OCI-LY1 (cell line): ENCODE results near the gene ADAMTS17.
"Not testable (repeated sequence)": the region's sequence is repeated elsewhere in the genome, so short reads cannot be mapped to it uniquely, and the experiment has no call there.

Source experiments
- H2AFZ ChIP-seq: fragments of 200-600 bp; sonication (generic), shearing (Covaris generic); 2 replicates; pipeline ENCODE4 v1.6.0; 2014; ENCODE audit warnings: antibody characterized with exemption, mild to moderate bottlenecking, low read length
- H3F3A ChIP-seq: fragments of 200-600 bp; sonication (generic), shearing (Covaris generic); 2 replicates; pipeline ENCODE4 v1.6.0; 2014; ENCODE audit warnings: mild to moderate bottlenecking, antibody characterized with exemption, low read length, moderate library complexity; ENCODE audit not compliant: insufficient read depth
- H3K27ac ChIP-seq: fragments of 200-600 bp; sonication (generic); 2 replicates; pipeline ENCODE4 v1.5.1; 2014; ENCODE audit warnings: low read length, mixed run types, mild to moderate bottlenecking, low read depth; ENCODE audit not compliant: poor library complexity, severe bottlenecking
- H3K27me3 ChIP-seq: fragments of 200-600 bp; sonication (generic); 2 replicates; pipeline ENCODE4 v1.6.0; 2014; ENCODE audit warnings: antibody characterized with exemption, mild to moderate bottlenecking, low read length, moderate library complexity; ENCODE audit not compliant: insufficient read depth
- H3K36me3 ChIP-seq: fragments of 200-600 bp; sonication (generic); 2 replicates; pipeline ENCODE4 v1.6.1; 2014; ENCODE audit warnings: mild to moderate bottlenecking, antibody characterized with exemption, low read length, moderate library complexity, mixed read lengths; ENCODE audit not compliant: insufficient read depth
- H3K4me1 ChIP-seq: fragments of 200-600 bp; sonication (generic); 2 replicates; pipeline ENCODE4 v1.5.1; 2014; ENCODE audit warnings: mild to moderate bottlenecking, low read length, moderate library complexity; ENCODE audit not compliant: insufficient read depth, severe bottlenecking
- H3K4me2 ChIP-seq: fragments of 200-600 bp; sonication (generic), shearing (Covaris generic); 2 replicates; pipeline ENCODE4 v1.6.1; 2014; ENCODE audit warnings: low read length
- H3K4me3 ChIP-seq: fragments of 200-600 bp; sonication (generic); 2 replicates; pipeline ENCODE4 v1.5.1; 2014; ENCODE audit warnings: low read length, low read depth, mild to moderate bottlenecking, mixed read lengths; ENCODE audit not compliant: poor library complexity, severe bottlenecking
- H3K79me2 ChIP-seq: fragments of 200-600 bp; shearing (Covaris generic); 2 replicates; pipeline ENCODE4 v1.6.1; 2016; ENCODE audit warnings: mixed run types, low read length, mixed read lengths; ENCODE audit not compliant: insufficient read depth
- H3K9ac ChIP-seq: fragments of 200-600 bp; sonication (generic), shearing (Covaris generic); 2 replicates; pipeline ENCODE4 v1.6.1; 2014; ENCODE audit warnings: mild to moderate bottlenecking, low read length, mixed read lengths
- H3K9me2 ChIP-seq: fragments of 200-600 bp; sonication (generic), shearing (Covaris generic); 2 replicates; pipeline ENCODE4 v1.6.1; 2014; ENCODE audit warnings: low read depth, mild to moderate bottlenecking, low read length, mixed read lengths
- H3K9me3 ChIP-seq: fragments of 200-600 bp; shearing (Covaris generic); 2 replicates; pipeline ENCODE4 v1.6.1; 2014; ENCODE audit warnings: low read length, mixed read lengths
- H4K20me1 ChIP-seq: fragments of 200-600 bp; sonication (generic), shearing (Covaris generic); 2 replicates; pipeline ENCODE4 v1.6.0; 2016; ENCODE audit warnings: mild to moderate bottlenecking, low read length; ENCODE audit not compliant: insufficient read depth
- CTCF ChIP-seq: fragments of 200-600 bp; sonication (generic), shearing (Covaris generic); IDR thresholded peaks from 2 replicates; pipeline ENCODE4 v1.5.1; 2017; ENCODE audit warnings: mild to moderate bottlenecking, antibody characterized with exemption, low read length, moderate library complexity, mixed read lengths
- EZH2 ChIP-seq: fragments of 200-600 bp; sonication (generic), shearing (Covaris generic); IDR thresholded peaks from 2 replicates; pipeline ENCODE4 v1.8.0; 2017; ENCODE audit warnings: borderline replicate concordance, mixed run types, mild to moderate bottlenecking, antibody characterized with exemption, low read length, moderate library complexity, mixed read lengths

Gene ADAMTS17

GRCh38 chr15:100340721-100341238 is 995 bp downstream of the ADAMTS17 start:
- no peaks in the 10 kb centered on the region for H3K9me3 ChIP-seq
- no peaks in the 10 kb centered on the region for H3K4me1 ChIP-seq
- H3K9me2 ChIP-seq = no peaks in the 10 kb centered on the region
- no peaks in the 10 kb centered on the region for H3K79me2 ChIP-seq
- H3K27ac ChIP-seq = no peak overlapping the region
- TF ChIP-seq CTCF (no peak), EZH2 (no peak)
- H3K4me3 ChIP-seq = no peak overlapping the region
- H3K4me2 ChIP-seq = no peak overlapping the region
- H4K20me1 ChIP-seq = no peaks in the 10 kb centered on the region
- H3K9ac ChIP-seq = no peak overlapping the region
- H3K36me3 ChIP-seq = no peaks in the 10 kb centered on the region
- no peaks in the 10 kb centered on the region for H3F3A ChIP-seq
- H2AFZ ChIP-seq = no peak overlapping the region
- no peaks in the 10 kb centered on the region for H3K27me3 ChIP-seq

GRCh38 chr15:100339999-100340398 is 1.8 kb downstream of the ADAMTS17 start:
- Histone ChIP-seq H3K27ac (no peak overlapping the region), H4K20me1 (no peaks in the 10 kb centered on the region), H3K36me3 (no peaks in the 10 kb centered on the region), H3K4me3 (no peak overlapping the region), H3K79me2 (no peaks in the 10 kb centered on the region), H3K4me2 (no peak overlapping the region), H3F3A (no peaks in the 10 kb centered on the region), H3K27me3 (no peaks in the 10 kb centered on the region), H3K9me2 (no peaks in the 10 kb centered on the region), H2AFZ (no peak overlapping the region), H3K9ac (no peak overlapping the region), H3K4me1 (no peaks in the 10 kb centered on the region), H3K9me3 (no peaks in the 10 kb centered on the region)
- no peak for TF ChIP-seq EZH2

GRCh38 chr15:100339451-100339850 is 2.3 kb downstream of the ADAMTS17 start:
- H3F3A ChIP-seq, H3K4me1 ChIP-seq, H3K36me3 ChIP-seq, H3K27ac ChIP-seq, H3K9me2 ChIP-seq, H3K9me3 ChIP-seq, H4K20me1 ChIP-seq, H2AFZ ChIP-seq, H3K9ac ChIP-seq, H3K27me3 ChIP-seq, H3K4me3 ChIP-seq, H3K79me2 ChIP-seq, H3K4me2 ChIP-seq: not testable (repeated sequence)

GRCh38 chr15:100338971-100339444 is 2.8 kb downstream of the ADAMTS17 start:
- Histone ChIP-seq H3K79me2 (no peaks in the 10 kb centered on the region), H3K4me2 (no peak overlapping the region), H3K9me3 (no peaks in the 10 kb centered on the region), H3K4me1 (no peaks in the 10 kb centered on the region), H3K27me3 (no peaks in the 10 kb centered on the region), H2AFZ (no peak overlapping the region), H4K20me1 (no peaks in the 10 kb centered on the region), H3K9ac (no peak overlapping the region), H3K27ac (no peak overlapping the region), H3K36me3 (no peaks in the 10 kb centered on the region), H3K9me2 (no peaks in the 10 kb centered on the region), H3K4me3 (no peak overlapping the region), H3F3A (no peaks in the 10 kb centered on the region)
- no peak for TF ChIP-seq EZH2
- peak; percentile 57 for TF ChIP-seq CTCF
